Astrocyte (in vitro differentiated cells and primary cell): Measurements from ENCODE around the gene MAP1LC3B. TPM values are rescaled to one million over a fixed set of nuclear protein-coding genes. Genes with fewer than 3 reads are reported as not detected.

ENCODE experiments used
- DNase-seq: peaks from one replicate; pipeline ENCODE4 v3.0.0-alpha.2; 2010; ENCODE audit warnings: low read depth
- FAIRE-seq: peaks from 2 replicates; lab custom pipeline; 2011; peaks lifted over from hg19 to GRCh38; lab: Jason Lieb, UNC
- H2AFZ ChIP-seq: 2 replicates; pipeline ENCODE4 v1.6.0; 2012; ENCODE audit warnings: low read depth, low read length, inconsistent platforms
- H3K27ac ChIP-seq: 2 replicates; pipeline ENCODE4 v1.5.1; 2011; ENCODE audit warnings: low read depth, low read length, inconsistent platforms
- H3K27me3 ChIP-seq: 2 replicates; pipeline ENCODE4 v1.6.0; 2011; ENCODE audit warnings: low read length, inconsistent platforms; ENCODE audit not compliant: insufficient read depth
- H3K36me3 ChIP-seq: 2 replicates; pipeline ENCODE4 v1.5.1; 2011; ENCODE audit warnings: low read length, inconsistent platforms; ENCODE audit not compliant: insufficient read depth
- H3K4me1 ChIP-seq: 2 replicates; pipeline ENCODE4 v1.5.1; 2011; ENCODE audit warnings: low read length, inconsistent platforms; ENCODE audit not compliant: insufficient read depth
- H3K4me2 ChIP-seq: 2 replicates; pipeline ENCODE4 v1.6.0; 2012; ENCODE audit warnings: low read length, inconsistent platforms
- H3K4me3 ChIP-seq: 2 replicates; pipeline ENCODE4 v1.5.1; 2011; ENCODE audit warnings: low read depth, mild to moderate bottlenecking, low read length, inconsistent platforms; ENCODE audit not compliant: insufficient read depth
- H3K79me2 ChIP-seq: 2 replicates; pipeline ENCODE4 v1.6.0; 2012; ENCODE audit warnings: mild to moderate bottlenecking, low read length, inconsistent platforms; ENCODE audit not compliant: insufficient read depth
- H3K9ac ChIP-seq: 2 replicates; pipeline ENCODE4 v1.6.0; 2012; ENCODE audit warnings: mild to moderate bottlenecking, low read length, inconsistent platforms
- H3K9me3 ChIP-seq: 2 replicates; pipeline ENCODE4 v1.5.1; 2012; ENCODE audit warnings: low read depth, mild to moderate bottlenecking, low read length, inconsistent platforms; ENCODE audit not compliant: insufficient read depth
- H4K20me1 ChIP-seq: 2 replicates; pipeline ENCODE4 v1.6.0; 2012; ENCODE audit warnings: low read length, inconsistent platforms; ENCODE audit not compliant: insufficient read depth
- H3K27ac Mint-ChIP-seq: one replicate; pipeline ENCODE4 v1.8.0; 2021; ENCODE audit warnings: mild to moderate bottlenecking, mixed read lengths; ENCODE audit not compliant: unreplicated experiment
- H3K27me3 Mint-ChIP-seq: one replicate; pipeline ENCODE4 v1.8.0; 2021; ENCODE audit warnings: low read depth, mixed read lengths; ENCODE audit not compliant: unreplicated experiment
- H3K36me3 Mint-ChIP-seq: one replicate; pipeline ENCODE4 v1.8.0; 2021; ENCODE audit warnings: low read depth, mixed read lengths; ENCODE audit not compliant: unreplicated experiment
- H3K4me1 Mint-ChIP-seq: one replicate; pipeline ENCODE4 v1.8.0; 2021; ENCODE audit warnings: low read depth, mixed read lengths; ENCODE audit not compliant: unreplicated experiment
- H3K4me3 Mint-ChIP-seq: one replicate; pipeline ENCODE4 v1.8.0; 2021; ENCODE audit warnings: mild to moderate bottlenecking, moderate library complexity, mixed read lengths; ENCODE audit not compliant: unreplicated experiment
- H3K9me3 Mint-ChIP-seq: one replicate; pipeline ENCODE4 v1.8.0; 2021; ENCODE audit warnings: mild to moderate bottlenecking, mixed read lengths; ENCODE audit not compliant: unreplicated experiment
- CTCF ChIP-seq: IDR thresholded peaks from 2 replicates; pipeline ENCODE4 v1.5.1; 2011; ENCODE audit warnings: low read depth, mild to moderate bottlenecking, inconsistent platforms, low read length, moderate library complexity; ENCODE audit not compliant: insufficient read depth
- EZH2 ChIP-seq: IDR thresholded peaks from 2 replicates; pipeline ENCODE4 v1.6.1; 2012; ENCODE audit warnings: mild to moderate bottlenecking, low read length, inconsistent platforms; ENCODE audit not compliant: insufficient read depth
- total RNA-seq: library from RNA; stranded (reverse); gene quantifications from 2 replicates; pipeline ENCODE4 v1.2.1, GENCODE V29; 2021

Gene MAP1LC3B
- total RNA-seq, 1 donor from 2014 or later: 221 TPM

- no peak overlapping the region for H3K27ac ChIP-seq
- FAIRE-seq: no peak
- H3K27ac Mint-ChIP-seq: peak overlapping the region; percentile 34
- peak overlapping the region; percentile 31 for H3K9ac ChIP-seq
- no peak overlapping the region for H2AFZ ChIP-seq
- H3K4me1 Mint-ChIP-seq: peaks cover 16% of the 10 kb centered on the region
- peak overlapping the region; percentile 70 for H3K4me3 Mint-ChIP-seq
- H3K4me2 ChIP-seq: peak overlapping the region; percentile 39
- no peaks in the 10 kb centered on the region for H3K9me3 Mint-ChIP-seq
- H3K27me3 Mint-ChIP-seq: no peaks in the 10 kb centered on the region
- H3K36me3 Mint-ChIP-seq: peaks cover 26% of the 10 kb centered on the region
- DNase-seq: no peak
- peaks cover 25% of the 10 kb centered on the region for H3K79me2 ChIP-seq
- H3K36me3 ChIP-seq: peaks cover 4% of the 10 kb centered on the region
- TF ChIP-seq EZH2 (no peak), CTCF (no peak)
- peaks cover 62% of the 10 kb centered on the region for H4K20me1 ChIP-seq
- no peak overlapping the region for H3K4me3 ChIP-seq
- peaks cover 16% of the 10 kb centered on the region for H3K4me1 ChIP-seq
- no peaks in the 10 kb centered on the region for H3K27me3 ChIP-seq
- H3K9me3 ChIP-seq: no peaks in the 10 kb centered on the region
These were observed 46.3 kb upstream of the MAP1LC3B start for GRCh38 chr16:87345726-87346424.

- H4K20me1 ChIP-seq: peaks cover 68% of the 10 kb centered on the region
- H3K4me3 ChIP-seq: no peak overlapping the region
- no peak overlapping the region for H2AFZ ChIP-seq
- Mint-ChIP-seq H3K36me3 (peaks cover 26% of the 10 kb centered on the region), H3K4me3 (no peak overlapping the region), H3K27me3 (no peaks in the 10 kb centered on the region), H3K27ac (no peak overlapping the region), H3K9me3 (no peaks in the 10 kb centered on the region), H3K4me1 (peaks cover 15% of the 10 kb centered on the region)
- DNase-seq: no peak
- no peak overlapping the region for H3K9ac ChIP-seq
- TF ChIP-seq EZH2 (no peak), CTCF (no peak)
- no peak for FAIRE-seq
- peaks cover 21% of the 10 kb centered on the region for H3K4me1 ChIP-seq
- H3K4me2 ChIP-seq: no peak overlapping the region
- H3K27me3 ChIP-seq: no peaks in the 10 kb centered on the region
- H3K27ac ChIP-seq: no peak overlapping the region
- no peaks in the 10 kb centered on the region for H3K9me3 ChIP-seq
- H3K79me2 ChIP-seq: peaks cover 24% of the 10 kb centered on the region
- H3K36me3 ChIP-seq: peaks cover 4% of the 10 kb centered on the region
These were observed 45.5 kb upstream of the MAP1LC3B start for GRCh38 chr16:87346517-87347060.
